Ishikawa (cell line): ENCODE measurements around the gene FBXW8.

Source experiments
- CEBPB ChIP-seq: IDR thresholded peaks from 2 replicates; pipeline ENCODE4 v1.6.1; 2012
- CREB1 ChIP-seq: IDR thresholded peaks from 2 replicates; pipeline ENCODE4 v1.6.1; 2012; ENCODE audit warnings: low read depth
- EGR1 ChIP-seq: IDR thresholded peaks from 2 replicates; pipeline ENCODE4 v1.6.1; 2012
- EP300 ChIP-seq: IDR thresholded peaks from 2 replicates; pipeline ENCODE4 v1.6.1; 2012; ENCODE audit warnings: borderline replicate concordance
- FOXM1 ChIP-seq: IDR thresholded peaks from 2 replicates; pipeline ENCODE4 v1.6.1; 2012; ENCODE audit warnings: low read depth, borderline replicate concordance
- NFIC ChIP-seq: IDR thresholded peaks from 2 replicates; pipeline ENCODE4 v1.6.1; 2012
- RAD21 ChIP-seq: IDR thresholded peaks from 2 replicates; pipeline ENCODE4 v1.6.1; 2012; ENCODE audit warnings: low read depth
- TAF1 ChIP-seq: IDR thresholded peaks from 2 replicates; pipeline ENCODE4 v1.6.1; 2012; ENCODE audit warnings: low read depth, mild to moderate bottlenecking
- TCF12 ChIP-seq: IDR thresholded peaks from 2 replicates; pipeline ENCODE4 v1.6.1; 2012; ENCODE audit warnings: low read depth
- TEAD4 ChIP-seq: IDR thresholded peaks from 2 replicates; pipeline ENCODE4 v1.6.1; 2012
- YY1 ChIP-seq: IDR thresholded peaks from 2 replicates; pipeline ENCODE4 v1.6.1; 2012; ENCODE audit warnings: low read depth
- ZBTB7A ChIP-seq: IDR thresholded peaks from 2 replicates; pipeline ENCODE4 v1.6.1; 2012; ENCODE audit warnings: low read depth
- TF ChIP-seq, protein P1 (sequence below): IDR thresholded peaks from 2 replicates; pipeline ENCODE4 v1.6.1; 2012
- TF ChIP-seq, protein P2 (sequence below): IDR thresholded peaks from 2 replicates; pipeline ENCODE4 v1.6.1; 2012; ENCODE audit warnings: low read depth, mild to moderate bottlenecking
- TF ChIP-seq, protein P3 (sequence below): IDR thresholded peaks from 2 replicates; pipeline ENCODE4 v1.6.1; 2012

Gene FBXW8

DNA sequence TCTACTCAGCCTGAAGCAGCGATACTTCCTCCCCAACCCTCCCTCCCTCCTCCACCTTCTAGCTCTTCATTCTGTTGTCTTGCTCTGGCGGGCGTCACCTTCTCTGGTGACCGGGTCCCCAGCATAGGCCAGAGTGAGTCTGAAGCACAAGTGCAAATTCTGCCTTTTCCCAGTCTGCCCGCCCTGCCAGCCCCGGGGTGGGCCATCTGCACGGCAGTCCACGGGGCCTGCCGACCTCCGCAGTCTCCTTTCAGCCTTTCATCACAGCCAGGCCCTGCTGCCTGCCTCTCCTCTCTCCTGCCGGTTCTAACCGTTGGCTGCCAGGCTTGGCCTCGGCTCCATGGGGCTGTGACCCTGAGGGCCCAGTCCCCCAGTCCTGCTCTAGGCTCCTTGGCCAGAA, 129.7 kb downstream of the FBXW8 start:
- TF ChIP-seq, protein P1, sequence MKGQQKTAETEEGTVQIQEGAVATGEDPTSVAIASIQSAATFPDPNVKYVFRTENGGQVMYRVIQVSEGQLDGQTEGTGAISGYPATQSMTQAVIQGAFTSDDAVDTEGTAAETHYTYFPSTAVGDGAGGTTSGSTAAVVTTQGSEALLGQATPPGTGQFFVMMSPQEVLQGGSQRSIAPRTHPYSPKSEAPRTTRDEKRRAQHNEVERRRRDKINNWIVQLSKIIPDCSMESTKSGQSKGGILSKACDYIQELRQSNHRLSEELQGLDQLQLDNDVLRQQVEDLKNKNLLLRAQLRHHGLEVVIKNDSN: no peak
- TF ChIP-seq EP300 (no peak), NFIC (no peak), YY1 (no peak)

DNA sequence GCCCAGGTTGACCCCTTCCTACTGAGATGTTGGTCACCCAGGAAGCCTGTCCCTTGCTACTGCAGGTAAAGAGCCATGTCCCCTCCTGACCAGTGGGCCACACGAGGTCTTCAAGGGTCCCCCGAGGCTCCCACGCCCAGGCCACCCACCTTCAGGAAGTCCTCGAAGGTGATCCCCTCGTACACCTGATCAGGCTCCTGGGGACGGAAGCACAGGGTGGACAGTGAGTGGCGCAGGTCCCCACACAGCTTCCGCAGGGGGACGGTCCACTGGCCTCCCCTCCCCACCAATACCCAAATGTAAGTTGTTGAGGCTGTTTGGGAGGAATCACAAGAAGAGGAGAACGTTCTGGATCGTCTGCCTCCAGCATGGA, 131.0 kb downstream of the FBXW8 start:
- no peak for TF ChIP-seq TCF12

DNA sequence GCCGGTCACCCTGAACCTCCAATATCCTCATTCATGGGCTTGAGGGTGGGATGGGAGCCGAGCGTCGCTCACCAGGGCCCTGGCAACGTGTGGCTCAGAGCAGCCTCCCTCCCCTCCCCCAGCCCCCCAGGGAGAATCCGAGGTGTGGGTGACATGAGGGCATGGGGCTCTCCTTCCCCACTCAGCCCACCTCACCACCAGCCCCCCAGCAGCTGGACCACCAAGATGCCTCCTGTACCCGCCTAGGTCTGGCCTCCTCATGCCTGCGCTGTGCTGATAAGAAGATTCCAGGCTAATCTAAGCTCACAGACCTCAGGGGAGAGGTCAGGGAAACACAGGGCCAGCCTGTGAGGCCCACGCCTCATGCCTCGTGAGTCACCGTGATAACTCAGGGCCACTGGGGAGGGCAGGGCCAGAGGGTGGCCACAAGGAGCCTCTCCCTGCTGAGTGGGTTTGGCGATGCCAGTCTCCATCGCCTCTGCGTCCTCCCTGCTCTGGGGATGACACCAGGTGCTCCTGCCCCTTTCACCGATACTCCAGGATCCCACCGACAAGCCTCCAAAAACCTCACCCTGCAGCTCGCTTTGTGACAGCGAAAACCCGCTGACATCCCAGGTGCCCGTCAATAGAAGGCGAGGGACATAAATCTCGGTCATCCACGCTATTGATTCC, 131.6 kb downstream of the FBXW8 start:
- TF ChIP-seq FOXM1 (no peak), CEBPB (no peak), EP300 (no peak), CREB1 (no peak), RAD21 (no peak), NFIC (no peak), TAF1 (no peak), TCF12 (no peak), ZBTB7A (no peak), TEAD4 (no peak), YY1 (no peak), EGR1 (no peak)
- TF ChIP-seq, protein P2, sequence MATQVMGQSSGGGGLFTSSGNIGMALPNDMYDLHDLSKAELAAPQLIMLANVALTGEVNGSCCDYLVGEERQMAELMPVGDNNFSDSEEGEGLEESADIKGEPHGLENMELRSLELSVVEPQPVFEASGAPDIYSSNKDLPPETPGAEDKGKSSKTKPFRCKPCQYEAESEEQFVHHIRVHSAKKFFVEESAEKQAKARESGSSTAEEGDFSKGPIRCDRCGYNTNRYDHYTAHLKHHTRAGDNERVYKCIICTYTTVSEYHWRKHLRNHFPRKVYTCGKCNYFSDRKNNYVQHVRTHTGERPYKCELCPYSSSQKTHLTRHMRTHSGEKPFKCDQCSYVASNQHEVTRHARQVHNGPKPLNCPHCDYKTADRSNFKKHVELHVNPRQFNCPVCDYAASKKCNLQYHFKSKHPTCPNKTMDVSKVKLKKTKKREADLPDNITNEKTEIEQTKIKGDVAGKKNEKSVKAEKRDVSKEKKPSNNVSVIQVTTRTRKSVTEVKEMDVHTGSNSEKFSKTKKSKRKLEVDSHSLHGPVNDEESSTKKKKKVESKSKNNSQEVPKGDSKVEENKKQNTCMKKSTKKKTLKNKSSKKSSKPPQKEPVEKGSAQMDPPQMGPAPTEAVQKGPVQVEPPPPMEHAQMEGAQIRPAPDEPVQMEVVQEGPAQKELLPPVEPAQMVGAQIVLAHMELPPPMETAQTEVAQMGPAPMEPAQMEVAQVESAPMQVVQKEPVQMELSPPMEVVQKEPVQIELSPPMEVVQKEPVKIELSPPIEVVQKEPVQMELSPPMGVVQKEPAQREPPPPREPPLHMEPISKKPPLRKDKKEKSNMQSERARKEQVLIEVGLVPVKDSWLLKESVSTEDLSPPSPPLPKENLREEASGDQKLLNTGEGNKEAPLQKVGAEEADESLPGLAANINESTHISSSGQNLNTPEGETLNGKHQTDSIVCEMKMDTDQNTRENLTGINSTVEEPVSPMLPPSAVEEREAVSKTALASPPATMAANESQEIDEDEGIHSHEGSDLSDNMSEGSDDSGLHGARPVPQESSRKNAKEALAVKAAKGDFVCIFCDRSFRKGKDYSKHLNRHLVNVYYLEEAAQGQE: no peak
- TF ChIP-seq, protein P3, sequence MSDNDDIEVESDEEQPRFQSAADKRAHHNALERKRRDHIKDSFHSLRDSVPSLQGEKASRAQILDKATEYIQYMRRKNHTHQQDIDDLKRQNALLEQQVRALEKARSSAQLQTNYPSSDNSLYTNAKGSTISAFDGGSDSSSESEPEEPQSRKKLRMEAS: no peak
- TF ChIP-seq, protein P1: no peak

DNA sequence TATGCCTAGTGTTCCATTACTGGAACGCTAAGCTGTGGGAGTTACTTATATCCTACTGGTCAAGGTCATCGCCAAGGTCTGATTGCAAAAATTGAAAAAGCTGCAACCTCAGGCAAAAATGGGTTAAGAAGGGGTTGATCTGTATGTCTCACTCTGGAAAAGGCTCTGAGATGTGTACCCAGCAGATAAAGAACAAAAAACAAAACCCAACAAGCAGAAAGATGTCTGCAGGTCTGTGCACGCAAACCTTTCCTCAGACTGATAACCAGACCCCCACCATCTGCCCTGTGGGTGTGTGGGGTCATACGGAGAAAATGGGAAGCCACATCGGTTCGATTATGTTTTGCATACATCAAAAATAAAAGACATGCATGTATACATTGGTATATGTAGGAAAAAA, 132.1 kb downstream of the FBXW8 start:
- no peak for TF ChIP-seq TAF1

DNA sequence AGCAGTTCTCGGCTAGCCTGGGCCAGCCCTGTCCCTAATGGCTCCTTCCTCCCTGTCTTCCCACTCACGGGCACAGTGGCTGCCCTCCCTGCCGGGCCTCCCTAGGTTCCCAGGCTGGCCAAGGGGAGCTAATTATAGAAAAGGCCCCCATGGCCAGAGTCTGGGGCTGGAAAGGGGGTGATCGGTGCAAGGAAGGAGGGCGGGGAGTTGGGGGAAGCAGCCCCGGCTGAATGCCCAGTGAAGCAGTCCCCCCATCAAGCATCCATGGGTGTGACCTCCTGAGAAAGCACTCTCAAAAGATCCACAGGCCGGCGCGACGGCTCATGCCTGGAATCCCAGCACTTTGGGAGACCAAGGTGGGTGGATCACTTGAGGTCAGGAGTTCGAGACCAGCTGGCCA, 133.6 kb downstream of the FBXW8 start:
- TF ChIP-seq ZBTB7A: no peak
- no peak for TF ChIP-seq TCF12
- TF ChIP-seq CEBPB: no peak
- TF ChIP-seq, protein P1: no peak
- TF ChIP-seq EGR1: no peak
- TF ChIP-seq, protein P3: no peak
- TF ChIP-seq, protein P2: no peak
- no peak for TF ChIP-seq RAD21
- TF ChIP-seq TEAD4: no peak
- no peak for TF ChIP-seq EP300
- no peak for TF ChIP-seq TAF1
- TF ChIP-seq CREB1: no peak
- no peak for TF ChIP-seq YY1
- TF ChIP-seq FOXM1: no peak
- TF ChIP-seq NFIC: no peak

DNA sequence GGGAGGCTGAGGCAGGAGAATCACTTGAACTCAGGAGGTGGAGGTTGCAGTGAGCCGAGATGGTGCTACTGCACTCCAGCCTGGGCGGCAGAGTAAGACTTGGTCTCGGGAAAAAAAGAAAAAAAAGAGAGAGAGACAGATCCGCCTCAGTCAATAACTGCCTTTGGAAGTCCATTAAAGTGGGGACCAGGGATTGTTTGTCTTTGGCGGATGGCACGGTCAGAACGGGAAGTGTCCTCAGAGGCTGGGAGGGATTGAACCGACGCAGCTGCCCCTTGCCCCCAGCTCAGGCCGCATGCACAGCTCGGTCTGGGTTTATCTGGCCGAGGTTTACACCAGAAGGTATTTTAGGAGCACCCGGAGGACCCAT, 134.0 kb downstream of the FBXW8 start:
- TF ChIP-seq FOXM1: no peak
- no peak for TF ChIP-seq TCF12
- TF ChIP-seq EP300: no peak
- no peak for TF ChIP-seq YY1
- TF ChIP-seq NFIC: no peak
- TF ChIP-seq, protein P2: no peak
- no peak for TF ChIP-seq CREB1
- no peak for TF ChIP-seq TAF1
